ENCODE data around the gene ZNF132.
A peak's percentile ranks its signal among the peaks of the same experiment; 100 is the strongest.

Gene ZNF132

GRCh38 chr19:58466760-58467589 is 27.0 kb upstream of the ZNF132 start, which contains the start of gene ZNF324:
Gene ZNF324 (plus strand): TSS chr19:58467080. CDS start chr19:58469186, 2,106 bp downstream.
- H3K9ac ChIP-seq (ENCODE audit: low read length): peak within 1 kb of the TSS; percentile 91
- peaks cover 17% of the 10 kb centered on the region for H3K4me1 ChIP-seq (ENCODE audit: control insufficient read depth, insufficient read depth, low read depth, low read length)
- H3K9me3 ChIP-seq (ENCODE audit: control insufficient read depth, low read length): no peaks in the 10 kb centered on the region
- peak within 1 kb of the TSS; percentile 99 for H3K4me2 ChIP-seq (ENCODE audit: low read length, poor library complexity, severe bottlenecking)
- no peak within 1 kb of the TSS for H3K27ac ChIP-seq (ENCODE audit: low read length, poor library complexity, severe bottlenecking)
- H3K23ac ChIP-seq (ENCODE audit: low read length in 2 of 2): peak within 1 kb of the TSS in 1 of 2 experiments; percentile 34
- H4K91ac ChIP-seq (ENCODE audit: low read length): peak within 1 kb of the TSS; percentile 67
- H2BK15ac ChIP-seq (ENCODE audit: low read depth, poor library complexity, severe bottlenecking): peak within 1 kb of the TSS; percentile 81
- peak within 1 kb of the TSS; percentile 90 to 98 for H3K4me3 ChIP-seq (ENCODE audit: insufficient read depth in 1 of 2, low read depth in 1 of 2, low read length in 2 of 2)
- peak within 1 kb of the TSS; percentile 26 to 29 for H3K14ac ChIP-seq (ENCODE audit: low read length in 2 of 2)
- no peak within 1 kb of the TSS for H2BK120ac ChIP-seq (ENCODE audit: low read depth, low read length)
- peak within 1 kb of the TSS; percentile 35 to 81 for H3K4ac ChIP-seq (ENCODE audit: low read depth in 1 of 2, low read length in 2 of 2)
- DNase-seq: peak; percentile 97
- WGBS: under 1% methylated on average over 90 of the region's 92 CpGs
- no peaks in the 10 kb centered on the region for H3K27me3 ChIP-seq (ENCODE audit: control insufficient read depth in 1 of 2, insufficient read depth in 1 of 2, low read length in 2 of 2)
- H2BK5ac ChIP-seq (ENCODE audit: low read depth, low read length, poor library complexity, severe bottlenecking): no peak within 1 kb of the TSS
- peak within 1 kb of the TSS; percentile 60 for H4K8ac ChIP-seq (ENCODE audit: low read length)
- H2BK12ac ChIP-seq (ENCODE audit: low read length in 2 of 2): peak within 1 kb of the TSS in 1 of 2 experiments; percentile 49
- H3K36me3 ChIP-seq (ENCODE audit: control insufficient read depth in 1 of 2, insufficient read depth in 2 of 2, low read depth in 1 of 2, low read length in 2 of 2): peaks cover 22 to 29% of the 10 kb centered on the region in 2 experiments
- H2AFZ ChIP-seq (ENCODE audit: low read depth, low read length): peak within 1 kb of the TSS; percentile 97
- no peak within 1 kb of the TSS for H2AK5ac ChIP-seq (ENCODE audit: low read length, severe bottlenecking)
- H3K18ac ChIP-seq (ENCODE audit: low read depth in 1 of 2, low read length in 2 of 2): peak within 1 kb of the TSS; percentile 54 to 80
- peaks cover 27% of the 10 kb centered on the region for H3K79me1 ChIP-seq (replicated peaks; ENCODE audit: low read length, poor library complexity, severe bottlenecking)

GRCh38 chr19:58466089-58466759 is 26.3 kb upstream of the ZNF132 start:
- 41% methylated on average over 18 of the region's 20 CpGs for WGBS
- H3K14ac ChIP-seq (ENCODE audit: low read length in 2 of 2): peak overlapping the region in 1 of 2 experiments; percentile 26

GRCh38 chr19:58460039-58460438 is 20.1 kb upstream of the ZNF132 start:
- Histone ChIP-seq H3K4me1 (ENCODE audit: control insufficient read depth, insufficient read depth, low read depth, low read length) (no peaks in the 10 kb centered on the region), H3K18ac (ENCODE audit: low read depth in 1 of 2, low read length in 2 of 2) (no peak overlapping the region), H3K4ac (ENCODE audit: low read depth in 1 of 2, low read length in 2 of 2) (no peak overlapping the region), H2BK12ac (ENCODE audit: low read length in 2 of 2) (no peak overlapping the region), H4K91ac (ENCODE audit: low read length) (no peak overlapping the region), H3K4me3 (ENCODE audit: insufficient read depth in 1 of 2, low read depth in 1 of 2, low read length in 2 of 2) (no peak overlapping the region), H3K9ac (ENCODE audit: low read length) (no peak overlapping the region), H3K9me3 (ENCODE audit: control insufficient read depth, low read length) (no peaks in the 10 kb centered on the region), H4K8ac (ENCODE audit: low read length) (no peak overlapping the region), H3K79me1 (replicated peaks; ENCODE audit: low read length, poor library complexity, severe bottlenecking) (peaks cover 6% of the 10 kb centered on the region), H3K4me2 (ENCODE audit: low read length, poor library complexity, severe bottlenecking) (peak overlapping the region; percentile 21), H3K36me3 (ENCODE audit: control insufficient read depth in 1 of 2, insufficient read depth in 2 of 2, low read depth in 1 of 2, low read length in 2 of 2) (peaks cover 22 to 23% of the 10 kb centered on the region in 2 experiments), H2BK120ac (ENCODE audit: low read depth, low read length) (no peak overlapping the region), H2AK5ac (ENCODE audit: low read length, severe bottlenecking) (no peak overlapping the region), H3K23ac (ENCODE audit: low read length in 2 of 2) (no peak overlapping the region), H3K14ac (ENCODE audit: low read length in 2 of 2) (no peak overlapping the region), H2BK5ac (ENCODE audit: low read depth, low read length, poor library complexity, severe bottlenecking) (no peak overlapping the region), H2BK15ac (ENCODE audit: low read depth, poor library complexity, severe bottlenecking) (no peak overlapping the region), H3K27ac (ENCODE audit: low read length, poor library complexity, severe bottlenecking) (no peak overlapping the region), H2AFZ (ENCODE audit: low read depth, low read length) (no peak overlapping the region), H3K27me3 (ENCODE audit: control insufficient read depth in 1 of 2, insufficient read depth in 1 of 2, low read length in 2 of 2) (no peaks in the 10 kb centered on the region)
- DNase-seq: no peak
- WGBS: 88% methylated on average over 2 of the region's 2 CpGs

More at GRCh38 chr19:58466089-58466759, 26.3 kb upstream of the ZNF132 start:
- H3K4ac ChIP-seq (ENCODE audit: low read depth in 1 of 2, low read length in 2 of 2): no peak overlapping the region
- H2BK5ac ChIP-seq (ENCODE audit: low read depth, low read length, poor library complexity, severe bottlenecking): no peak overlapping the region
- peaks cover 24% of the 10 kb centered on the region for H3K79me1 ChIP-seq (replicated peaks; ENCODE audit: low read length, poor library complexity, severe bottlenecking)
- H3K4me1 ChIP-seq (ENCODE audit: control insufficient read depth, insufficient read depth, low read depth, low read length): peaks cover 17% of the 10 kb centered on the region
- no peak overlapping the region for H3K27ac ChIP-seq (ENCODE audit: low read length, poor library complexity, severe bottlenecking)
- no peak overlapping the region for H2BK120ac ChIP-seq (ENCODE audit: low read depth, low read length)
- no peak for DNase-seq
- H3K18ac ChIP-seq (ENCODE audit: low read depth in 1 of 2, low read length in 2 of 2): no peak overlapping the region
- peak overlapping the region; percentile 5 for H4K8ac ChIP-seq (ENCODE audit: low read length)
- H3K36me3 ChIP-seq (ENCODE audit: control insufficient read depth in 1 of 2, insufficient read depth in 2 of 2, low read depth in 1 of 2, low read length in 2 of 2): peaks cover 17 to 22% of the 10 kb centered on the region in 2 experiments
- H3K9me3 ChIP-seq (ENCODE audit: control insufficient read depth, low read length): no peaks in the 10 kb centered on the region
- no peak overlapping the region for H2BK15ac ChIP-seq (ENCODE audit: low read depth, poor library complexity, severe bottlenecking)
- H3K4me2 ChIP-seq (ENCODE audit: low read length, poor library complexity, severe bottlenecking): peak overlapping the region; percentile 99
- H2AK5ac ChIP-seq (ENCODE audit: low read length, severe bottlenecking): no peak overlapping the region
- peak overlapping the region; percentile 53 to 90 for H3K4me3 ChIP-seq (ENCODE audit: insufficient read depth in 1 of 2, low read depth in 1 of 2, low read length in 2 of 2)
- H3K23ac ChIP-seq (ENCODE audit: low read length in 2 of 2): no peak overlapping the region
- H2AFZ ChIP-seq (ENCODE audit: low read depth, low read length): peak overlapping the region; percentile 97
- H4K91ac ChIP-seq (ENCODE audit: low read length): no peak overlapping the region
- H3K27me3 ChIP-seq (ENCODE audit: control insufficient read depth in 1 of 2, insufficient read depth in 1 of 2, low read length in 2 of 2): no peaks in the 10 kb centered on the region
- H2BK12ac ChIP-seq (ENCODE audit: low read length in 2 of 2): peak overlapping the region in 1 of 2 experiments; percentile 49
- H3K9ac ChIP-seq (ENCODE audit: low read length): peak overlapping the region; percentile 91

GRCh38 chr19:58456111-58456510 is 16.2 kb upstream of the ZNF132 start:
- no peak overlapping the region for H2BK12ac ChIP-seq (ENCODE audit: low read length in 2 of 2)
- no peak overlapping the region for H2BK15ac ChIP-seq (ENCODE audit: low read depth, poor library complexity, severe bottlenecking)
- H3K18ac ChIP-seq (ENCODE audit: low read depth in 1 of 2, low read length in 2 of 2): no peak overlapping the region
- H2AFZ ChIP-seq (ENCODE audit: low read depth, low read length): no peak overlapping the region
- 96% methylated on average over 31 of the region's 35 CpGs for WGBS
- no peak overlapping the region for H3K23ac ChIP-seq (ENCODE audit: low read length in 2 of 2)
- H3K4me2 ChIP-seq (ENCODE audit: low read length, poor library complexity, severe bottlenecking): no peak overlapping the region
- H3K4ac ChIP-seq (ENCODE audit: low read depth in 1 of 2, low read length in 2 of 2): no peak overlapping the region
- H3K79me1 ChIP-seq (replicated peaks; ENCODE audit: low read length, poor library complexity, severe bottlenecking): peaks cover 15% of the 10 kb centered on the region
- H2AK5ac ChIP-seq (ENCODE audit: low read length, severe bottlenecking): no peak overlapping the region
- no peak overlapping the region for H4K8ac ChIP-seq (ENCODE audit: low read length)
- H2BK120ac ChIP-seq (ENCODE audit: low read depth, low read length): no peak overlapping the region
- DNase-seq: no peak
- no peak overlapping the region for H3K4me3 ChIP-seq (ENCODE audit: insufficient read depth in 1 of 2, low read depth in 1 of 2, low read length in 2 of 2)
- H3K36me3 ChIP-seq (ENCODE audit: control insufficient read depth in 1 of 2, insufficient read depth in 2 of 2, low read depth in 1 of 2, low read length in 2 of 2): peaks cover 35 to 37% of the 10 kb centered on the region in 2 experiments
- no peak overlapping the region for H3K14ac ChIP-seq (ENCODE audit: low read length in 2 of 2)
- H3K4me1 ChIP-seq (ENCODE audit: control insufficient read depth, insufficient read depth, low read depth, low read length): peaks cover 3% of the 10 kb centered on the region
- H3K27me3 ChIP-seq (ENCODE audit: control insufficient read depth in 1 of 2, insufficient read depth in 1 of 2, low read length in 2 of 2): no peaks in the 10 kb centered on the region
- H2BK5ac ChIP-seq (ENCODE audit: low read depth, low read length, poor library complexity, severe bottlenecking): no peak overlapping the region
- H4K91ac ChIP-seq (ENCODE audit: low read length): no peak overlapping the region
- H3K9me3 ChIP-seq (ENCODE audit: control insufficient read depth, low read length): no peaks in the 10 kb centered on the region
- H3K9ac ChIP-seq (ENCODE audit: low read length): no peak overlapping the region
- no peak overlapping the region for H3K27ac ChIP-seq (ENCODE audit: low read length, poor library complexity, severe bottlenecking)

Data from mesenchymal stem cell (in vitro differentiated cells and primary cell).